WERI-Rb-1 (cell line): ENCODE measurements around the gene PGM1.

ENCODE experiments used
- DNase-seq: peaks from one replicate; pipeline ENCODE4 v3.0.0-alpha.2; 2020
- H3K27ac ChIP-seq: fragments of 250-450 bp; sonication (Bioruptor Pico); 2 replicates; pipeline ENCODE4 v1.5.1; 2020; ENCODE audit warnings: mild to moderate bottlenecking, moderate library complexity
- H3K27me3 ChIP-seq: fragments of 250-450 bp; sonication (Bioruptor Pico); 2 replicates; pipeline ENCODE4 v1.5.1; 2021; ENCODE audit warnings: mild to moderate bottlenecking, low read depth, moderate library complexity; ENCODE audit not compliant: insufficient read depth, severe bottlenecking
- H3K36me3 ChIP-seq: fragments of 250-450 bp; sonication (Bioruptor Pico); 2 replicates; pipeline ENCODE4 v1.5.1; 2020; ENCODE audit warnings: mild to moderate bottlenecking, moderate library complexity
- H3K4me3 ChIP-seq: 2 replicates; pipeline ENCODE4 v1.5.1; 2011; ENCODE audit warnings: low read depth, mild to moderate bottlenecking, control low read depth, low read length
- H3K9me3 ChIP-seq: fragments of 250-450 bp; sonication (Bioruptor Pico); 2 replicates; pipeline ENCODE4 v1.5.1; 2021; ENCODE audit warnings: mild to moderate bottlenecking, moderate library complexity; ENCODE audit not compliant: severe bottlenecking
- CTCF ChIP-seq: IDR thresholded peaks from 2 replicates; pipeline ENCODE4 v1.5.1; 2011; ENCODE audit warnings: low read depth, mild to moderate bottlenecking, control low read depth, inconsistent platforms, low read length

The PGM1 gene

GRCh38 chr1:63635681-63636080 lies 42.5 kb downstream of the PGM1 start:
- no peak for TF ChIP-seq CTCF
- no peak for DNase-seq
- Histone ChIP-seq H3K4me3 (no peak overlapping the region), H3K36me3 (peaks cover 9% of the 10 kb centered on the region), H3K9me3 (no peaks in the 10 kb centered on the region), H3K27me3 (no peaks in the 10 kb centered on the region), H3K27ac (no peak overlapping the region)

- Histone ChIP-seq H3K27ac (no peak overlapping the region), H3K9me3 (no peaks in the 10 kb centered on the region), H3K36me3 (peaks cover 9% of the 10 kb centered on the region), H3K27me3 (no peaks in the 10 kb centered on the region), H3K4me3 (no peak overlapping the region)
- no peak for TF ChIP-seq CTCF
- DNase-seq = no peak
These were observed 43.2 kb downstream of the PGM1 start for GRCh38 chr1:63636192-63637105.

GRCh38 chr1:63638471-63638870 lies 45.3 kb downstream of the PGM1 start:
- H3K27me3 ChIP-seq = no peaks in the 10 kb centered on the region
- peaks cover 6% of the 10 kb centered on the region for H3K36me3 ChIP-seq
- no peak for TF ChIP-seq CTCF
- H3K9me3 ChIP-seq = no peaks in the 10 kb centered on the region
- no peak for DNase-seq
- H3K27ac ChIP-seq = no peak overlapping the region
- no peak overlapping the region for H3K4me3 ChIP-seq

GRCh38 chr1:63638875-63639274 lies 45.7 kb downstream of the PGM1 start:
- no peak for DNase-seq
- Histone ChIP-seq H3K4me3 (no peak overlapping the region), H3K27me3 (no peaks in the 10 kb centered on the region), H3K27ac (no peak overlapping the region), H3K9me3 (no peaks in the 10 kb centered on the region), H3K36me3 (peaks cover 6% of the 10 kb centered on the region)
- TF ChIP-seq CTCF = no peak

GRCh38 chr1:63640633-63641567 lies 47.7 kb downstream of the PGM1 start:
- Histone ChIP-seq H3K36me3 (peaks cover 6% of the 10 kb centered on the region), H3K27me3 (no peaks in the 10 kb centered on the region), H3K9me3 (no peaks in the 10 kb centered on the region), H3K27ac (no peak overlapping the region), H3K4me3 (no peak overlapping the region)
- no peak for TF ChIP-seq CTCF
- no peak for DNase-seq
